Neural cell (in vitro differentiated cells): Measurements from ENCODE around the gene DIS3. TPM values are rescaled to one million over a fixed set of nuclear protein-coding genes. Genes with fewer than 3 reads are reported as not detected.

Source experiments
- H2AFZ ChIP-seq: fragments of 200-600, 300-800 bp; sonication (generic), shearing (Covaris generic); 2 replicates; pipeline ENCODE4 v1.6.0; 2014; ENCODE audit warnings: low read depth, mild to moderate bottlenecking, antibody characterized with exemption, low read length, moderate library complexity
- H3F3A ChIP-seq: fragments of 200-600 bp; shearing (Covaris generic); 2 replicates; pipeline ENCODE4 v1.6.1; 2016; ENCODE audit warnings: mild to moderate bottlenecking, moderate library complexity, mixed read lengths, antibody characterized with exemption, low read length; ENCODE audit not compliant: insufficient read depth, poor library complexity, severe bottlenecking
- H3K27ac ChIP-seq: fragments of 200-600, 300-800 bp; sonication (generic), shearing (Covaris generic); 2 replicates; pipeline ENCODE4 v1.5.1; 2014; ENCODE audit warnings: mild to moderate bottlenecking, low read length, moderate library complexity
- H3K27me3 ChIP-seq: fragments of 300-800, 200-600 bp; sonication (generic), shearing (Covaris generic); 2 replicates; pipeline ENCODE4 v1.6.0; 2014; ENCODE audit warnings: mild to moderate bottlenecking, low read depth, low read length, moderate library complexity; ENCODE audit not compliant: insufficient read depth
- H3K36me3 ChIP-seq: fragments of 300-800, 200-600 bp; sonication (generic), shearing (Covaris generic); 2 replicates; pipeline ENCODE4 v1.5.1; 2014; ENCODE audit warnings: mild to moderate bottlenecking, antibody characterized with exemption, low read length, moderate library complexity; ENCODE audit not compliant: insufficient read depth
- H3K4me2 ChIP-seq: fragments of 300-800, 200-600 bp; sonication (generic), shearing (Covaris generic); 2 replicates; pipeline ENCODE4 v1.6.0; 2014; ENCODE audit warnings: mild to moderate bottlenecking, low read length
- H3K4me3 ChIP-seq: fragments of 300-800, 200-600 bp; sonication (generic), shearing (Covaris generic); 2 replicates; pipeline ENCODE4 v1.5.1; 2014; ENCODE audit warnings: mild to moderate bottlenecking, low read length, moderate library complexity
- H3K79me2 ChIP-seq: fragments of 200-600 bp; shearing (Covaris generic); replicated peaks from 2 replicates; pipeline ENCODE4 v1.6.0; 2014; ENCODE audit warnings: mild to moderate bottlenecking, low read length, moderate library complexity; ENCODE audit not compliant: insufficient read depth
- H3K9ac ChIP-seq: fragments of 300-800, 200-600 bp; sonication (generic), shearing (Covaris generic); 2 replicates; pipeline ENCODE4 v1.6.1; 2016; ENCODE audit warnings: mild to moderate bottlenecking, low read length, mixed read lengths
- H3K9me2 ChIP-seq: fragments of 200-600 bp; shearing (Covaris generic); 2 replicates; pipeline ENCODE4 v1.6.1; 2016; ENCODE audit warnings: mild to moderate bottlenecking, low read length, mixed read lengths; ENCODE audit not compliant: insufficient read depth
- H3K9me3 ChIP-seq: fragments of 200-600, 300-800 bp; sonication (generic), shearing (Covaris generic); 2 replicates; pipeline ENCODE4 v1.6.1; 2016; ENCODE audit warnings: mild to moderate bottlenecking, mixed run types, low read length, moderate library complexity, mixed read lengths
- H4K20me1 ChIP-seq: fragments of 200-600 bp; shearing (Covaris generic); 2 replicates; pipeline ENCODE4 v1.6.1; 2016; ENCODE audit warnings: mild to moderate bottlenecking, mixed run types; ENCODE audit not compliant: insufficient read depth
- EP300 ChIP-seq: fragments of 450-650 bp; conservative IDR thresholded peaks from 2 replicates; pipeline ENCODE4 v1.6.1; 2014; ENCODE audit warnings: antibody characterized with exemption, mild to moderate bottlenecking, moderate library complexity; ENCODE audit not compliant: poor library complexity, severe bottlenecking
- EZH2 ChIP-seq: fragments of 200-600, 300-800 bp; shearing (Covaris generic), sonication (generic); IDR thresholded peaks from 2 replicates; pipeline ENCODE4 v1.6.1; 2014; ENCODE audit warnings: antibody characterized with exemption, low read length, borderline replicate concordance, mild to moderate bottlenecking; ENCODE audit not compliant: insufficient read depth, poor library complexity, severe bottlenecking
- MXI1 ChIP-seq: fragments of 450-650 bp; conservative IDR thresholded peaks from 2 replicates; pipeline ENCODE4 v1.6.1; 2014; ENCODE audit warnings: antibody characterized with exemption, mild to moderate bottlenecking; ENCODE audit not compliant: poor library complexity, severe bottlenecking
- POLR2AphosphoS5 ChIP-seq: IDR thresholded peaks from 2 replicates; pipeline ENCODE4 v1.6.1; 2012
- RAD21 ChIP-seq: fragments of 450-650 bp; conservative IDR thresholded peaks from 2 replicates; pipeline ENCODE4 v1.6.1; 2014; ENCODE audit warnings: antibody characterized with exemption, mild to moderate bottlenecking, moderate library complexity
- SMC3 ChIP-seq: fragments of 450-650 bp; conservative IDR thresholded peaks from 2 replicates; pipeline ENCODE4 v1.6.1; 2014; ENCODE audit warnings: antibody characterized with exemption, mild to moderate bottlenecking, moderate library complexity; ENCODE audit not compliant: poor library complexity
- TAF1 ChIP-seq: IDR thresholded peaks from 2 replicates; pipeline ENCODE4 v1.6.1; 2012; ENCODE audit warnings: low read depth
- polyA plus RNA-seq: library from polyadenylated mRNA; depleted of rRNA; stranded (reverse); fragments of >200 nt; gene quantifications from 2 replicates; pipeline ENCODE4 v1.2.3, GENCODE V29; 2014
- TF ChIP-seq, protein P1 (sequence below): fragments of 450-650 bp; IDR thresholded peaks from 2 replicates; pipeline ENCODE4 v1.5.1; 2014; ENCODE audit warnings: antibody characterized with exemption, mild to moderate bottlenecking, moderate library complexity; ENCODE audit not compliant: poor library complexity, severe bottlenecking
- TF ChIP-seq, protein P2 (sequence below): IDR thresholded peaks from 2 replicates; pipeline ENCODE4 v1.6.1; 2012; ENCODE audit warnings: borderline replicate concordance

Gene DIS3
- polyA plus RNA-seq, 1 donor from 2014 or later: 46.3 TPM

DNA sequence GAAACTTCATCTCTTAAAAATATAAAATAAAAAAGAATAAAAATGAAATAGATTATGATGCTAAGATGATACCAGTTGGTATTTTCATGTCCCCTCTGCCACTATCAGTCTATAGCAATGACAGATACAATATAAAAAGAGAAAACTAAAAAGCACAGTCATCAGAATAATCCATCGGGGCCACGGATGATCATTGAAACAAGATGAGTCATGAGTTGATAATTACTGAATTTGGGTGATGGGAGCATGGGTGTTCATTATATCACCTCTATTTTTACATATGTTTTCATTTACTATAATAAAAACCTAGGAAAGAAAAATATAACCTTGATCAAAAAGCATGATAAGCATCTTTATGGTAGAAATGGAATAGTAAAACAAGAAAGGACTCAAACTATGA lies 41.4 kb upstream of the DIS3 start:
- Histone ChIP-seq H3K79me2 (no peaks in the 10 kb centered on the region), H3F3A (no peaks in the 10 kb centered on the region), H3K9me3 (no peaks in the 10 kb centered on the region), H3K36me3 (peaks cover 4% of the 10 kb centered on the region), H3K4me3 (no peak overlapping the region), H3K27me3 (no peaks in the 10 kb centered on the region), H3K9me2 (no peaks in the 10 kb centered on the region), H2AFZ (no peak overlapping the region), H4K20me1 (no peaks in the 10 kb centered on the region), H3K27ac (no peak overlapping the region), H3K9ac (no peak overlapping the region), H3K4me2 (no peak overlapping the region)
- TF ChIP-seq, protein P1, sequence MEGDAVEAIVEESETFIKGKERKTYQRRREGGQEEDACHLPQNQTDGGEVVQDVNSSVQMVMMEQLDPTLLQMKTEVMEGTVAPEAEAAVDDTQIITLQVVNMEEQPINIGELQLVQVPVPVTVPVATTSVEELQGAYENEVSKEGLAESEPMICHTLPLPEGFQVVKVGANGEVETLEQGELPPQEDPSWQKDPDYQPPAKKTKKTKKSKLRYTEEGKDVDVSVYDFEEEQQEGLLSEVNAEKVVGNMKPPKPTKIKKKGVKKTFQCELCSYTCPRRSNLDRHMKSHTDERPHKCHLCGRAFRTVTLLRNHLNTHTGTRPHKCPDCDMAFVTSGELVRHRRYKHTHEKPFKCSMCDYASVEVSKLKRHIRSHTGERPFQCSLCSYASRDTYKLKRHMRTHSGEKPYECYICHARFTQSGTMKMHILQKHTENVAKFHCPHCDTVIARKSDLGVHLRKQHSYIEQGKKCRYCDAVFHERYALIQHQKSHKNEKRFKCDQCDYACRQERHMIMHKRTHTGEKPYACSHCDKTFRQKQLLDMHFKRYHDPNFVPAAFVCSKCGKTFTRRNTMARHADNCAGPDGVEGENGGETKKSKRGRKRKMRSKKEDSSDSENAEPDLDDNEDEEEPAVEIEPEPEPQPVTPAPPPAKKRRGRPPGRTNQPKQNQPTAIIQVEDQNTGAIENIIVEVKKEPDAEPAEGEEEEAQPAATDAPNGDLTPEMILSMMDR: no peak
- TF ChIP-seq POLR2AphosphoS5 (no peak), SMC3 (no peak), TAF1 (no peak), RAD21 (no peak), EZH2 (no peak), MXI1 (no peak), EP300 (no peak)
- TF ChIP-seq, protein P2, sequence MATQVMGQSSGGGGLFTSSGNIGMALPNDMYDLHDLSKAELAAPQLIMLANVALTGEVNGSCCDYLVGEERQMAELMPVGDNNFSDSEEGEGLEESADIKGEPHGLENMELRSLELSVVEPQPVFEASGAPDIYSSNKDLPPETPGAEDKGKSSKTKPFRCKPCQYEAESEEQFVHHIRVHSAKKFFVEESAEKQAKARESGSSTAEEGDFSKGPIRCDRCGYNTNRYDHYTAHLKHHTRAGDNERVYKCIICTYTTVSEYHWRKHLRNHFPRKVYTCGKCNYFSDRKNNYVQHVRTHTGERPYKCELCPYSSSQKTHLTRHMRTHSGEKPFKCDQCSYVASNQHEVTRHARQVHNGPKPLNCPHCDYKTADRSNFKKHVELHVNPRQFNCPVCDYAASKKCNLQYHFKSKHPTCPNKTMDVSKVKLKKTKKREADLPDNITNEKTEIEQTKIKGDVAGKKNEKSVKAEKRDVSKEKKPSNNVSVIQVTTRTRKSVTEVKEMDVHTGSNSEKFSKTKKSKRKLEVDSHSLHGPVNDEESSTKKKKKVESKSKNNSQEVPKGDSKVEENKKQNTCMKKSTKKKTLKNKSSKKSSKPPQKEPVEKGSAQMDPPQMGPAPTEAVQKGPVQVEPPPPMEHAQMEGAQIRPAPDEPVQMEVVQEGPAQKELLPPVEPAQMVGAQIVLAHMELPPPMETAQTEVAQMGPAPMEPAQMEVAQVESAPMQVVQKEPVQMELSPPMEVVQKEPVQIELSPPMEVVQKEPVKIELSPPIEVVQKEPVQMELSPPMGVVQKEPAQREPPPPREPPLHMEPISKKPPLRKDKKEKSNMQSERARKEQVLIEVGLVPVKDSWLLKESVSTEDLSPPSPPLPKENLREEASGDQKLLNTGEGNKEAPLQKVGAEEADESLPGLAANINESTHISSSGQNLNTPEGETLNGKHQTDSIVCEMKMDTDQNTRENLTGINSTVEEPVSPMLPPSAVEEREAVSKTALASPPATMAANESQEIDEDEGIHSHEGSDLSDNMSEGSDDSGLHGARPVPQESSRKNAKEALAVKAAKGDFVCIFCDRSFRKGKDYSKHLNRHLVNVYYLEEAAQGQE: no peak

- no peaks in the 10 kb centered on the region for H3K79me2 ChIP-seq
- H3K27me3 ChIP-seq: no peaks in the 10 kb centered on the region
- no peak overlapping the region for H3K27ac ChIP-seq
- no peak overlapping the region for H3K9ac ChIP-seq
- TF ChIP-seq, protein P1: no peak
- TF ChIP-seq EZH2 (no peak), POLR2AphosphoS5 (no peak), SMC3 (no peak), MXI1 (no peak), RAD21 (no peak), TAF1 (no peak), EP300 (no peak)
- TF ChIP-seq, protein P2: no peak
- H3F3A ChIP-seq: no peaks in the 10 kb centered on the region
- no peaks in the 10 kb centered on the region for H3K9me3 ChIP-seq
- no peak overlapping the region for H3K4me3 ChIP-seq
- no peak overlapping the region for H2AFZ ChIP-seq
- H4K20me1 ChIP-seq: no peaks in the 10 kb centered on the region
- peaks cover 4% of the 10 kb centered on the region for H3K36me3 ChIP-seq
- no peaks in the 10 kb centered on the region for H3K9me2 ChIP-seq
- no peak overlapping the region for H3K4me2 ChIP-seq
Measured at GRCh38 chr13:72820898-72821279, 39.2 kb upstream of the DIS3 start.
